ENCODE results near the gene SCN1B.

DNA sequence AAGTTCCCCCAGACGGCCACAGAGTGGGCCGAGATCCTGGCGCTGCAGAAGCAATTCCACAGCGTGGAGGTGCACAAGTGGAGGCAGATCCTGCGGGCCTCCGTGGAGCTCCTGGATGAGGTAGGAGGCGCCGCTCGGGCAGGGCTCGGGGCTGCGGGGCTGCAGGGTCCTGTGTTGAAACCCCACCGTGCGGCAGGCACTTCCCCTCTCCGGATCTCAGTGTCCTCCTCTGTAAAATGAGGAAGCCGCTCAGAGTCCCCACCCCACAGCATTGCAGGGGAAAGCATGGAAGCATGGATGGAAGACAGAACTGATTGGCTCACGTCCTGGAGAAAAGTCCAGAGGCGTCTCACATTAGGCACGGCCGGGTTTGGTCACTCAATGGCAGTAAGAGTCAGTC lies 6.8 kb upstream of the SCN1B start:
- no peak for TF ChIP-seq CTCF (IDR thresholded peaks at IDR 0.05)
- no peak for TF ChIP-seq ATF3 (CRISPR knock-in tag; conservative IDR thresholded peaks at IDR 0.05)
- TF ChIP-seq SP1 (CRISPR knock-in tag; conservative IDR thresholded peaks at IDR 0.05) = no peak
- TF ChIP-seq, protein P1, sequence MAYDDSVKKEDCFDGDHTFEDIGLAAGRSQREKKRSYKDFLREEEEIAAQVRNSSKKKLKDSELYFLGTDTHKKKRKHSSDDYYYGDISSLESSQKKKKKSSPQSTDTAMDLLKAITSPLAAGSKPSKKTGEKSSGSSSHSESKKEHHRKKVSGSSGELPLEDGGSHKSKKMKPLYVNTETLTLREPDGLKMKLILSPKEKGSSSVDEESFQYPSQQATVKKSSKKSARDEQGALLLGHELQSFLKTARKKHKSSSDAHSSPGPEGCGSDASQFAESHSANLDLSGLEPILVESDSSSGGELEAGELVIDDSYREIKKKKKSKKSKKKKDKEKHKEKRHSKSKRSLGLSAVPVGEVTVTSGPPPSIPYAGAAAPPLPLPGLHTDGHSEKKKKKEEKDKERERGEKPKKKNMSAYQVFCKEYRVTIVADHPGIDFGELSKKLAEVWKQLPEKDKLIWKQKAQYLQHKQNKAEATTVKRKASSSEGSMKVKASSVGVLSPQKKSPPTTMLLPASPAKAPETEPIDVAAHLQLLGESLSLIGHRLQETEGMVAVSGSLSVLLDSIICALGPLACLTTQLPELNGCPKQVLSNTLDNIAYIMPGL (CRISPR knock-in tag; IDR thresholded peaks at IDR 0.05) = no peak
- TF ChIP-seq TEAD4 (CRISPR knock-in tag; IDR thresholded peaks at IDR 0.05) = no peak
- TF ChIP-seq, protein P2, sequence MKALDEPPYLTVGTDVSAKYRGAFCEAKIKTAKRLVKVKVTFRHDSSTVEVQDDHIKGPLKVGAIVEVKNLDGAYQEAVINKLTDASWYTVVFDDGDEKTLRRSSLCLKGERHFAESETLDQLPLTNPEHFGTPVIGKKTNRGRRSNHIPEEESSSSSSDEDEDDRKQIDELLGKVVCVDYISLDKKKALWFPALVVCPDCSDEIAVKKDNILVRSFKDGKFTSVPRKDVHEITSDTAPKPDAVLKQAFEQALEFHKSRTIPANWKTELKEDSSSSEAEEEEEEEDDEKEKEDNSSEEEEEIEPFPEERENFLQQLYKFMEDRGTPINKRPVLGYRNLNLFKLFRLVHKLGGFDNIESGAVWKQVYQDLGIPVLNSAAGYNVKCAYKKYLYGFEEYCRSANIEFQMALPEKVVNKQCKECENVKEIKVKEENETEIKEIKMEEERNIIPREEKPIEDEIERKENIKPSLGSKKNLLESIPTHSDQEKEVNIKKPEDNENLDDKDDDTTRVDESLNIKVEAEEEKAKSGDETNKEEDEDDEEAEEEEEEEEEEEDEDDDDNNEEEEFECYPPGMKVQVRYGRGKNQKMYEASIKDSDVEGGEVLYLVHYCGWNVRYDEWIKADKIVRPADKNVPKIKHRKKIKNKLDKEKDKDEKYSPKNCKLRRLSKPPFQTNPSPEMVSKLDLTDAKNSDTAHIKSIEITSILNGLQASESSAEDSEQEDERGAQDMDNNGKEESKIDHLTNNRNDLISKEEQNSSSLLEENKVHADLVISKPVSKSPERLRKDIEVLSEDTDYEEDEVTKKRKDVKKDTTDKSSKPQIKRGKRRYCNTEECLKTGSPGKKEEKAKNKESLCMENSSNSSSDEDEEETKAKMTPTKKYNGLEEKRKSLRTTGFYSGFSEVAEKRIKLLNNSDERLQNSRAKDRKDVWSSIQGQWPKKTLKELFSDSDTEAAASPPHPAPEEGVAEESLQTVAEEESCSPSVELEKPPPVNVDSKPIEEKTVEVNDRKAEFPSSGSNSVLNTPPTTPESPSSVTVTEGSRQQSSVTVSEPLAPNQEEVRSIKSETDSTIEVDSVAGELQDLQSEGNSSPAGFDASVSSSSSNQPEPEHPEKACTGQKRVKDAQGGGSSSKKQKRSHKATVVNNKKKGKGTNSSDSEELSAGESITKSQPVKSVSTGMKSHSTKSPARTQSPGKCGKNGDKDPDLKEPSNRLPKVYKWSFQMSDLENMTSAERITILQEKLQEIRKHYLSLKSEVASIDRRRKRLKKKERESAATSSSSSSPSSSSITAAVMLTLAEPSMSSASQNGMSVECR (CRISPR knock-in tag; IDR thresholded peaks at IDR 0.05; ENCODE audit: borderline replicate concordance) = no peak
- TF ChIP-seq AFF4 (CRISPR knock-in tag; IDR thresholded peaks at IDR 0.05; ENCODE audit: borderline replicate concordance) = no peak
- no peak for TF ChIP-seq ZNF232 (CRISPR knock-in tag; IDR thresholded peaks at IDR 0.05)
- TF ChIP-seq, protein P3, sequence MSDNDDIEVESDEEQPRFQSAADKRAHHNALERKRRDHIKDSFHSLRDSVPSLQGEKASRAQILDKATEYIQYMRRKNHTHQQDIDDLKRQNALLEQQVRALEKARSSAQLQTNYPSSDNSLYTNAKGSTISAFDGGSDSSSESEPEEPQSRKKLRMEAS (CRISPR knock-in tag; IDR thresholded peaks at IDR 0.05) = no peak
- no peak for TF ChIP-seq USF2 (CRISPR knock-in tag; IDR thresholded peaks at IDR 0.05)
- TF ChIP-seq ESRRA (CRISPR knock-in tag; IDR thresholded peaks at IDR 0.05; ENCODE audit: borderline replicate concordance) = no peak
